GM12878 (cell line): Measurements from ENCODE around the gene HAND2. TPM values are rescaled to one million over a fixed set of nuclear protein-coding genes. Genes with fewer than 3 reads are reported as not detected.

Source experiments
- CTCF ChIP-seq, 3 experiments: IDR thresholded peaks in 2 of 3; conservative IDR thresholded peaks in 1 of 3; 2 replicates each; pipeline ENCODE4 v1.5.1; 2011; ENCODE audit warnings: low read depth in 3 of 3, low read length in 3 of 3, mild to moderate bottlenecking in 3 of 3, control low read depth in 2 of 3, moderate library complexity in 2 of 3, inconsistent platforms in 1 of 3, mixed read lengths in 1 of 3; ENCODE audit not compliant: control insufficient read depth in 2 of 3, insufficient read depth in 1 of 3; ENCODE audit errors: extremely low read depth in 1 of 3
- HSF1 ChIP-seq: fragments of 150-350 bp; IDR thresholded peaks from 2 replicates; pipeline ENCODE4 v1.6.1; 2014; ENCODE audit warnings: mild to moderate bottlenecking, low read depth, low read length
- IRF4 ChIP-seq: IDR thresholded peaks from 2 replicates; pipeline ENCODE4 v1.6.1; 2011; ENCODE audit warnings: low read depth, low read length
- IRF5 ChIP-seq: fragments of 450-650 bp; IDR thresholded peaks from 2 replicates; pipeline ENCODE4 v1.6.1; 2017; ENCODE audit warnings: borderline replicate concordance
- NKRF ChIP-seq: fragments of 450-650 bp; conservative IDR thresholded peaks from 2 replicates; pipeline ENCODE4 v1.6.1; 2017; ENCODE audit warnings: mild to moderate bottlenecking, moderate library complexity
- PAX5 ChIP-seq: IDR thresholded peaks from 2 replicates; pipeline ENCODE4 v1.6.1; 2011; ENCODE audit warnings: low read depth, low read length, borderline replicate concordance
- RELA ChIP-seq: fragments of 450-650 bp; IDR thresholded peaks from 2 replicates; pipeline ENCODE4 v1.8.0; 2014; ENCODE audit warnings: borderline replicate concordance; ENCODE audit not compliant: partially characterized antibody
- SP1 ChIP-seq: IDR thresholded peaks from one replicate; pipeline ENCODE4 v1.6.1; 2011; ENCODE audit warnings: low read depth, low read length
- SUPT20H ChIP-seq: IDR thresholded peaks from 2 replicates; pipeline ENCODE4 v1.6.1; 2011; ENCODE audit warnings: low read depth, mild to moderate bottlenecking, low read length, moderate library complexity, borderline replicate concordance; ENCODE audit not compliant: control insufficient read depth
- TCF3 ChIP-seq: IDR thresholded peaks from 2 replicates; pipeline ENCODE4 v1.6.1; 2012; ENCODE audit warnings: low read depth, mild to moderate bottlenecking, low read length, borderline replicate concordance; ENCODE audit not compliant: insufficient read depth
- YY1 ChIP-seq: IDR thresholded peaks from 2 replicates; pipeline ENCODE4 v1.6.1; 2011; ENCODE audit warnings: low read depth, mild to moderate bottlenecking, low read length
- ZNF217 ChIP-seq: fragments of 450-650 bp; IDR thresholded peaks from 2 replicates; pipeline ENCODE4 v1.6.1; 2017; ENCODE audit warnings: antibody characterized with exemption, mild to moderate bottlenecking
- ZZZ3 ChIP-seq: IDR thresholded peaks from 2 replicates; pipeline ENCODE4 v1.6.1; 2011; ENCODE audit warnings: low read depth; ENCODE audit not compliant: control insufficient read depth, insufficient read length
- polyA plus RNA-seq, 11 experiments: library from polyadenylated mRNA; depleted of rRNA in 4 of 11; unstranded in 6 of 11; stranded (reverse) in 5 of 11; fragments of >200 nt; fragmentation: Nextera tagmentation in 4 of 11; fragmentation: Illumina TruSeq in 1 of 11; extraction: Ambion mirVana in 4 of 11; extraction: Trizol in 1 of 11; gene quantifications; 1 replicate in 1 of 11; 2 replicates in 10 of 11; pipeline versions ENCODE4 v1.2.1 to v1.2.3, GENCODE V29; 2011 to 2016; ENCODE audit warnings: inconsistent platforms in 2 of 11, missing spikeins in 2 of 11, low read depth in 1 of 11
- total RNA-seq, 4 experiments: library from RNA; depleted of rRNA in 3 of 4; stranded (reverse); fragments of >200 nt in 3 of 4; fragmentation: Illumina TruSeq in 1 of 4; extraction: Trizol in 1 of 4; gene quantifications; 2 replicates each; pipeline versions ENCODE4 v1.2.1 to v1.2.3, GENCODE V29; 2013 to 2021

HAND2 gene
- total and polyA plus RNA-seq, 10 of the 15 experiments (the other 5 are each of a cell fraction or from before 2014, with no cell fraction given), result 0.09 TPM; not detected in 9

DNA sequence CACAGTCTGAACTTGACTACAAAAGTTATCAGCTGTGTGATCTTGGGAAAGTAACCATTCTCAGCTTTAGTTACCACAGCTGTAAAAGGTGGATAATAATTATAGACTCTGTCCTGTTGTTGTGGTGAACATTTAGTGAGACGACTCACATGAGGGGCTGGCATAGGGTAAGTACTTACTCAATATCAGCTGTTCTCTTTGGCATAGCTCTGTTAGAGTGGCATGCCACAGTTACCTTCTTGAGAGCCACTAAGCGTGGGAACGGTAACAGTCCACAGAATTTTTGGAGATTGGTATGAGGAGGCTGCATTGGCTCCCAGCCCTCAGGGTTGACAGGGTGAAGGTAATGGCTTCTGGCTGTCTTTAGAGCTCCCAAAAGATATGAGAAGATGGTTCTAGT is 13.2 kb upstream of the HAND2 start (continued):
- TF ChIP-seq HSF1 (no peak), RELA (no peak), SP1 (no peak), ZZZ3 (no peak), IRF4 (no peak), ZNF217 (no peak), YY1 (no peak), CTCF (IDR thresholded peaks at IDR 0.05 in 2 of 3, conservative IDR thresholded peaks at IDR 0.05 in 1 of 3; ENCODE audit: control insufficient read depth in 2 of 3, extremely low read depth in 1 of 3, insufficient read depth in 1 of 3, low read depth in 3 of 3, low read length in 3 of 3) (no peak), IRF5 (no peak), PAX5 (no peak), TCF3 (no peak), NKRF (no peak), SUPT20H (no peak)
